Activated CD8-positive, alpha-beta memory T cell treated with anti-CD3 and anti-CD28 coated beads, Interleukin-2, amount 10 ng/mL, durations not matched to agents 7 days and 5 days (primary cell): Measurements from ENCODE around the gene SUMF1. TPM values are rescaled to one million over a fixed set of nuclear protein-coding genes. Genes with fewer than 3 reads are reported as not detected.

Experiments used
- ATAC-seq: fragments of 150-1000 bp; cut with Tn5 transposase; one replicate; pipeline ENCODE4 v1.10.0; 2021; ENCODE audit warnings: moderate library complexity
- CTCF ChIA-PET: fragments of 350-600 bp; sonication (Branson Sonifier 250); formaldehyde crosslinking; loops from one replicate; lab custom pipeline; 2021; ENCODE audit warnings: antibody characterized with exemption; lab: Charles Lee
- DNase-seq: peaks from one replicate; pipeline ENCODE4 v3.0.0-alpha.2; 2020
- H3K27ac Mint-ChIP-seq: one replicate; pipeline ENCODE4 v1.8.0; 2021; ENCODE audit warnings: mild to moderate bottlenecking, mixed read lengths
- H3K27me3 Mint-ChIP-seq: one replicate; pipeline ENCODE4 v1.8.0; 2021; ENCODE audit warnings: mixed read lengths
- H3K36me3 Mint-ChIP-seq: one replicate; pipeline ENCODE4 v1.8.0; 2021; ENCODE audit warnings: mild to moderate bottlenecking, mixed read lengths
- H3K4me1 Mint-ChIP-seq: one replicate; pipeline ENCODE4 v1.8.0; 2021; ENCODE audit warnings: mixed read lengths
- H3K4me3 Mint-ChIP-seq: one replicate; pipeline ENCODE4 v1.8.0; 2021; ENCODE audit warnings: mild to moderate bottlenecking, moderate library complexity, mixed read lengths
- H3K9me3 Mint-ChIP-seq: one replicate; pipeline ENCODE4 v1.8.0; 2022; ENCODE audit warnings: low read depth, mixed read lengths
- total RNA-seq, 2 experiments: library from RNA; stranded (reverse); gene quantifications; one replicate each; pipeline ENCODE4 v1.2.3, GENCODE V29; 2021

SUMF1 gene
- total RNA-seq, 2 experiments from 2014 or later = 9.1 to 12.7 TPM

- H3K4me1 Mint-ChIP-seq = no peaks in the 10 kb centered on the region
- CTCF ChIA-PET = interaction anchor here (1.2 kb wide), 1 partner anchor 118 kb away, joined by 3 read pairs; the partner anchor contains the start of gene ITPR1
- no peak for DNase-seq
- H3K4me3 Mint-ChIP-seq = no peak overlapping the region
- H3K9me3 Mint-ChIP-seq = peaks cover 10% of the 10 kb centered on the region
- ATAC-seq = no peak
- H3K27ac Mint-ChIP-seq = no peak overlapping the region
- H3K27me3 Mint-ChIP-seq = no peaks in the 10 kb centered on the region
- peaks cover 42% of the 10 kb centered on the region for H3K36me3 Mint-ChIP-seq
Observed at GRCh38 chr3:4375911-4376310, 91.2 kb downstream of the SUMF1 start.

DNA sequence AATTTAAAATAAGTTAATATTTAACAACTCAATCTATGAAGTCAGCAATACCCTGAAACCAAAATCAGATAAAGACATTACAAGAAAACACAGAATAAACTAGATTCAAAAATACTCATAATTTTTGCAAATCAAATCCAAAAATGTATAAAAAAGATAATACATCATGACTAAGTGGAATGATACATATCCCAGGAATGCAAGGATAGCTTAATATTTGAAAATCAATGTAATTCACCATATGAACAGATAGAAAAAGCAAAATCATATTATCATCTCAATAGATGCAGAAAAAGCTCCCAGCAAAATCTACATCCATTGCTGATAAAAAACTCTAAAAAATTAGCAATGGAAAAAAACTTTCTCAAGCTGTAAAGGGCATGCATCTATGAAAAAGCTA lies 93.4 kb downstream of the SUMF1 start:
- CTCF ChIA-PET = interaction anchor here (0.9 kb wide), 1 partner anchor 338 kb away, joined by 3 read pairs; no protein-coding TSS in a partner anchor
- Mint-ChIP-seq H3K9me3 (peaks cover 10% of the 10 kb centered on the region), H3K4me3 (no peak overlapping the region), H3K36me3 (peaks cover 34% of the 10 kb centered on the region), H3K27me3 (no peaks in the 10 kb centered on the region), H3K27ac (no peak overlapping the region), H3K4me1 (no peaks in the 10 kb centered on the region)
- no peak for DNase-seq
- ATAC-seq = no peak

DNA sequence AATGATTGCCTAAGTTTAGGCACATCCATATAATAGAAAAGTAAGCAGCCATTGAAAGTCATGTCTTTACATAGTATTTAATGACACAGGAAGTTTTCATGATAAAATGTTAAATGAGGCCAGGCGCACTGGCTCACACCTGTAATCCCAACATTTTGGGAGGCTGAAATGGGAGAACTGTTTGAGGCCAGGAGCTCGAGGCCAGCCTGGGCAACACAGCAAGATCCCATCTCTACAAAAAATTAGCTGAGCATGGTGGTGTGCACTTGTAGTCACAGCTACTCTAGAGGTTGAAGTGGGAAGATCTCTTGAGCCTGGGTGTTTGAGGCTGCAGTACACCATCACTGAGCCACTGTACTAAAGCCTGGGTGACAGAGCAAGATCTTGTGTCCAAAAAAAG lies 104.5 kb downstream of the SUMF1 start:
- H3K36me3 Mint-ChIP-seq = peaks cover 4% of the 10 kb centered on the region
- no peak for DNase-seq
- no peaks in the 10 kb centered on the region for H3K27me3 Mint-ChIP-seq
- ATAC-seq = no peak
- no peaks in the 10 kb centered on the region for H3K9me3 Mint-ChIP-seq
- H3K4me3 Mint-ChIP-seq = no peak overlapping the region
- CTCF ChIA-PET = no interaction called here
- no peak overlapping the region for H3K27ac Mint-ChIP-seq
- H3K4me1 Mint-ChIP-seq = no peaks in the 10 kb centered on the region

DNA sequence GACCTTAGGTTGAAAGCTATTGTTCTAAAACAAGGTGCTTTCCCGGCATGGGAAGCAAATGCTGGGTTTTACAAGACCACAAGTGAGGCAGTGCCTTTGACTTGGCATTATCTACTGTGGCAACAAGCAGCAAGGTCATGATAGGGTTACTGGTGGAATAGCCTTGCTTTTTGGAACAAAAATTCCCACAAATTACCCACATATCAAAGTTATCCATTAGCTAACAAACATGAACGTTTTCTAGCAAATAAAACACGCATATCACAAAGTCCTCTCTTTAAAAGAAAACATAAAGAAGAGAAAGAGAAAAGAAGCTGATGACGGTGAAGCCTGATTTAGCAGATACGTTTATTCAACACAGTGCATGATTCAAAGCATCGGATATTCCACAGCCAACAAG lies 106.3 kb downstream of the SUMF1 start:
- no peak overlapping the region for H3K27ac Mint-ChIP-seq
- H3K36me3 Mint-ChIP-seq = peaks cover 4% of the 10 kb centered on the region
- H3K4me1 Mint-ChIP-seq = no peaks in the 10 kb centered on the region
- CTCF ChIA-PET = interaction anchor here (1.0 to 1.4 kb wide), 3 partner anchors 8 to 31 kb away, joined by 3 to 4 read pairs (median 3); no protein-coding TSS in a partner anchor
- no peak for ATAC-seq
- H3K9me3 Mint-ChIP-seq = no peaks in the 10 kb centered on the region
- H3K27me3 Mint-ChIP-seq = no peaks in the 10 kb centered on the region
- no peak for DNase-seq
- H3K4me3 Mint-ChIP-seq = no peak overlapping the region

DNA sequence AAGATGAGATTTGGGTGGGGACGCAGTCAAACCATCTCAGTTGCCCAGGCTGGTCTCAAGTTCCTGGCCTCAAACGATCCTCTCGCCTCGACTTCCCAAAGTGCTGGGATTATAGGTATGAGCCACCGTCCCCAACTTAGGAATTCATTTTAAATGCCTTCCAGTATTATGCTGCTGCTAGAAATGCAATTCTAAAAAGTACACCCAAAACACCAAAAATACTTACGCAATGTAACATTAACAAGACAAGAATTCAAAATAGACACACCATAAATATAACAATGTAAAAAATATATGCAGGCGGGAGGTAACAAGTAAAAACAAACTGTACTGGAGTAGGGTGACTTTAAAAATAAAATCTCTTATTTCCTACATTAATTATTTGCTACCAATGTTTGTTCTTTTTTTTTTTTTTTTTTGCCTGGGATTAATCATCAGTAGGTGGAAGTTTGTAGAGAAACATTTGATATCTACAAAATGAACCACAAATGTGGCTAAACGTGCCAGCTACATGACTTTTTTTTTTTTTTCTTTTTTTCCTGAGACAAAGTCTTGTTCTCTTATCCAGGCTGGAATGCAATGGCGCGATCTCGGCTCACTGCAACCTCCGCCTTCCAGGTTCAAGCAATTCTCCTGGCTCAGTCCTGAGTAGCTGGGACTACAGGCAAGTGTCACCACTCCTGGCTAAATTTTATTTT lies 107.1 kb downstream of the SUMF1 start:
- Mint-ChIP-seq H3K4me3 (no peak overlapping the region), H3K36me3 (peaks cover 4% of the 10 kb centered on the region), H3K4me1 (peaks cover 4% of the 10 kb centered on the region), H3K27ac (no peak overlapping the region), H3K9me3 (no peaks in the 10 kb centered on the region), H3K27me3 (no peaks in the 10 kb centered on the region)
- CTCF ChIA-PET = interaction anchor here (0.6 to 0.7 kb wide), 3 partner anchors 92 to 517 kb away, joined by 3 read pairs; no protein-coding TSS in a partner anchor
- ATAC-seq (no peak), DNase-seq (no peak)

DNA sequence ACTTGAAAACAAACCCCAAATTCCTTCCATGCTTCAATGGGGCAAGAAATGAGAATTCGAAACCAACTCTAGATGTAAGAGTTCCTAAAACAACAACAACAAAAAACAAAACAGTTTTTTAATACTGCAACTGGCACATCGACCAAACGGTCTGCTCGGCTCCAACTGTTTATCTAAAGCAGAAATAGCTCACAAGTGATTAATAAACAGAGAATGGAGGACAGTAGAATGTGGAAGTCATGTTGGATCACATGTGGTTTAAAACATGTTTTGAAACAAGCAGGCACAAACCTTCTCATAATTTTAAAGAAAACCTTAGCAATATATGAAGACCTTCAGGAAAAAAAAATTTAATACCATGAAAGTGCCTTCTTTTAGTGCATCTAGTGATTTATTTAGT lies 108.8 kb downstream of the SUMF1 start:
- H3K4me1 Mint-ChIP-seq = peaks cover 4% of the 10 kb centered on the region
- no peaks in the 10 kb centered on the region for H3K9me3 Mint-ChIP-seq
- no peaks in the 10 kb centered on the region for H3K27me3 Mint-ChIP-seq
- ATAC-seq = no peak
- CTCF ChIA-PET = no interaction called here
- H3K4me3 Mint-ChIP-seq = no peak overlapping the region
- H3K36me3 Mint-ChIP-seq = peaks cover 4% of the 10 kb centered on the region
- no peak for DNase-seq
- no peak overlapping the region for H3K27ac Mint-ChIP-seq

DNA sequence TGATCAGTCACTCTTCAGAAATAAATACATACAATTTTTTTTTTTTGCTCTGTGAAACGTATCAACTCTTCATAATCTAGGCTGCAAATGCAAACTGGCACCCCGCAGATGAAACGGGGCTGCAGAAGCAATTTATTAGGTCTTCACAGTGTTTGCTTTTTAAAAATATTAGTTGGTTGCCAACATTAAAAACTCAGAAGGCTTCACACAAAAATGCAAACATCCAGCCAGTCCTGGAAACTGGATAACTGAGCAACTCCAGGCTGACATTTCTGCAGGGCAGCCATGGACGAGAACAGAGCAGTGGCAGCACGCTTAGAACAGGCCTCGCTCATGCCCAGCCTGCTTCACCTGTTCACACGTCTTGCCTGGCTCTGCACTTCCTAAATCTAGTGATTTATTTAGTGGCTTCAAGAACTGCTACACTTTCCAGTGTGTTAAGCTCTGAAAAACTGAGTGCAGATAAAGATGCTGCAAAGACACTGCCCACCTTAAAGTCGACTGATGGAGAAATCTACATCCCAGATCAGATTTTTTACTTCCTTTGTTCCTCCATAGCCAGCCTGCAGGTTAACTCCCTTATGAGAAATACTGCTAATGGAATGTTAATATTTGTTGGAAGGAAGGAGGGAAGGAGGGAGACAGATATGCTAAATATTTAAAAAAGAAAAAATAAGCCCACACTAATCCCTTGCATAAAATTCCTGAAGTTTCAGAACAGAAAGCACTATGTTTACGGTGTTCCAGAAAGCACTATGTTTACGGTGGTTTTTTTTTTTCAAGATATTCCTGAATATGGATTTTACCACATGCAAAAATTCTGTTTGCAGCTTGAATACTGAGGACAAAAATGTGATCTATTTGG lies 110.3 kb downstream of the SUMF1 start:
- no peak for ATAC-seq
- no peaks in the 10 kb centered on the region for H3K9me3 Mint-ChIP-seq
- no peaks in the 10 kb centered on the region for H3K27me3 Mint-ChIP-seq
- peaks cover 4% of the 10 kb centered on the region for H3K36me3 Mint-ChIP-seq
- no peak overlapping the region for H3K27ac Mint-ChIP-seq
- H3K4me3 Mint-ChIP-seq = no peak overlapping the region
- H3K4me1 Mint-ChIP-seq = peaks cover 15% of the 10 kb centered on the region
- CTCF ChIA-PET = no interaction called here
- no peak for DNase-seq

DNA sequence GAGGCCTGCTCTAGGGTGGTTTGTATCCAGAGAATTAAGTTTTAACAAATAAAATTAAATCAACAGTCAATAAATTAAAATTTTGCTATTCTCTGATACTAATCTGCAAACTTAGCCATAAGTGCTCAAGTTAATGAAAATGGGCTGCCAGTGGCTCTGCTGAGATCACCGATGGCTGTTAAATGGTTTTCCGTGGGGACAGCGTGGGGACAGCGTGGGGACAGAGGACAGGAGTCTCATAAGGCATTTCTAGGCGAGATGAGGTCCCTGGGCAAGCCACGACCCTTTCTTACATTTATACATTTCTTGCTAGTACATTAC lies 110.9 kb downstream of the SUMF1 start:
- no peak for DNase-seq
- H3K9me3 Mint-ChIP-seq = no peaks in the 10 kb centered on the region
- CTCF ChIA-PET = no interaction called here
- no peak for ATAC-seq
- peaks cover 21% of the 10 kb centered on the region for H3K4me1 Mint-ChIP-seq
- no peaks in the 10 kb centered on the region for H3K27me3 Mint-ChIP-seq
- no peak overlapping the region for H3K27ac Mint-ChIP-seq
- H3K4me3 Mint-ChIP-seq = no peak overlapping the region
- H3K36me3 Mint-ChIP-seq = peaks cover 4% of the 10 kb centered on the region

- H3K27ac Mint-ChIP-seq = no peak overlapping the region
- H3K9me3 Mint-ChIP-seq = no peaks in the 10 kb centered on the region
- CTCF ChIA-PET = no interaction called here
- no peak overlapping the region for H3K4me3 Mint-ChIP-seq
- peaks cover 4% of the 10 kb centered on the region for H3K36me3 Mint-ChIP-seq
- no peak for ATAC-seq
- no peaks in the 10 kb centered on the region for H3K27me3 Mint-ChIP-seq
- no peak for DNase-seq
- peaks cover 25% of the 10 kb centered on the region for H3K4me1 Mint-ChIP-seq
Observed at GRCh38 chr3:4355401-4356219, 111.5 kb downstream of the SUMF1 start.

DNA sequence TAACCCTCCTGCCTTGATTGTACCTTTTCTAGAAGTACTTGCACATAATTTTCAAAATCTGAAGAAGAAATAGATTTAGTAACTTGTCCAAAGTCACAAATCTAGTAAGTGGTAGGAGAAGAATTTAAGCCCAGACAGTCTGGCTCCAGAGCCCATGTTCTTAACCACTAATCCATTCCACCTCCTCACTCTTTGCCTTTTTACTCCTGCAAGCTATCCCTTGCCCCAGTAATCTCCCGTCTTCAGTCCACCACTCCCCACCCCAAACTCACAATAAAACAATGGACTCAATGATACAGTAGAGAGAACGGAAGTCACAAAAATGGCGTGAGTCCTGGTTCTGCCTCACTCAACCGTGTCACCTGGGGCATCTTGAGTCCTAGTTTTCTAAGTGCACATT lies 115.2 kb downstream of the SUMF1 start:
- H3K4me3 Mint-ChIP-seq = peak overlapping the region; percentile 71
- no peaks in the 10 kb centered on the region for H3K27me3 Mint-ChIP-seq
- CTCF ChIA-PET = interaction anchor here (0.7 to 2.5 kb wide), 19 partner anchors 10 to 369 kb away, joined by 3 to 49 read pairs (median 5); partner anchors contain the start of genes ITPR1 and SUMF1
- peaks cover 26% of the 10 kb centered on the region for H3K4me1 Mint-ChIP-seq
- no peaks in the 10 kb centered on the region for H3K9me3 Mint-ChIP-seq
- peaks cover 1% of the 10 kb centered on the region for H3K36me3 Mint-ChIP-seq
- DNase-seq (no peak), ATAC-seq (no peak)
- H3K27ac Mint-ChIP-seq = peak overlapping the region; percentile 88

DNA sequence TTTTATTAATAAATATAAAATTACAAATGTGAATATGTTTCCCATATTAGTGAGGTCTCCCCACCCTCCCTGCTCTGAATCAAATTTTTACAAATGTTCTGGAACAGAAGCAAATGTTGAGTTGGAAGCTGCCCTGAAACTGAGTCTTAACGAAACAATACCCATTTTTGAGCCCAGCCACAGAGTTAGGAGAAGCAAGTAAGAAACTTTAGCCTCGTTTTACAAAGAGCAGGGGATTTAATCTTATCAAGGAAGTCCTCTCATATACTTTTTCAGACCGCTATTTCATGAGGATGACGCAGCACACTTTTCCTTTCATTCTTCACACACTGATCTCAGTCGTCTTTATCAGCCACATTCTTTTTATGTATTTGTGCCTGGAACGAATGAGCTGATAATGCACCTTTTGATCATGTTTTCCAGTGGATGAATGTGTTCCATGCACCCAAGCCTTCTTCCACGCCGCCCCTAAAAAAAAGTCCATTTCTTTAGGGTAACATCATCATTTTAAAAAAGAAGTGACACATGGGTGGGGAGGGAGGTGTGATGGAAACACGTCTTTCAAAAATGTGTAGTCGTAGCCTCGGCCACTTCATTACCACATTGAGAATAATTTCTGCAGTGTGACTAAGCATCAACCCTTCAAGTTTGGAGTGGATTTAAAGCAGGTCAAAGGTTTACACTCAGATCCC lies 115.8 kb downstream of the SUMF1 start:
- DNase-seq (peak; percentile 53), ATAC-seq (peak; percentile 70)
- H3K4me3 Mint-ChIP-seq = peak overlapping the region; percentile 71
- peaks cover 1% of the 10 kb centered on the region for H3K36me3 Mint-ChIP-seq
- H3K4me1 Mint-ChIP-seq = peaks cover 26% of the 10 kb centered on the region
- H3K9me3 Mint-ChIP-seq = no peaks in the 10 kb centered on the region
- peak overlapping the region; percentile 88 for H3K27ac Mint-ChIP-seq
- no peaks in the 10 kb centered on the region for H3K27me3 Mint-ChIP-seq
- CTCF ChIA-PET = interaction anchor here (0.7 to 2.5 kb wide), 53 partner anchors 8 to 870 kb away, joined by 3 to 49 read pairs (median 4); partner anchors contain the start of genes ITPR1 and SUMF1

DNA sequence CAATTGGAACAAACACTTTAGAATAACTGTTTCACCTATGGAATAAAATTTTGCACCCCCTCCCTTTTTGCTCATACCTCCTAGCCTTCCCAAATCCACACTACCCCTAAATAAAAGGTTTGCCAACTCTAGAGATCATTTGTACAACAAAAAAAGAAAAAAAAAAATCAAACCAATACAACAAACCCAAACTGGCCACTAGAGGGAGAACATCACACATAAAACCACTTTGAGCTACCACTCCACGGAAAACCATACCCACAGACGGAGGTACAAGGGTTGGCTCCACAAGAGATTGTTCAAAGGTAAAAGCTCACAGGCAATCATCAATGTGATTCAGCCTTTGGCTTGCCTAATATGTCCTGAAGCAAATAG lies 116.3 kb downstream of the SUMF1 start:
- Mint-ChIP-seq H3K4me3 (peak overlapping the region; percentile 71), H3K4me1 (peaks cover 26% of the 10 kb centered on the region), H3K27me3 (no peaks in the 10 kb centered on the region), H3K27ac (peak overlapping the region; percentile 71), H3K9me3 (no peaks in the 10 kb centered on the region), H3K36me3 (peaks cover 1% of the 10 kb centered on the region)
- DNase-seq (peak; percentile 77), ATAC-seq (peak; percentile 80)
- CTCF ChIA-PET = interaction anchor here (0.7 to 2.5 kb wide), 54 partner anchors 8 to 870 kb away, joined by 3 to 49 read pairs (median 4); partner anchors contain the start of genes ITPR1 and SUMF1
